D721Med (cell line): ENCODE results near the gene SMAD6.

Experiments
- DNase-seq: peaks from one replicate; pipeline ENCODE4 v3.0.0; 2011; ENCODE audit warnings: low spot score; ENCODE audit not compliant: insufficient read length
- FAIRE-seq: peaks from 2 replicates; lab custom pipeline; 2011; peaks lifted over from hg19 to GRCh38; lab: Jason Lieb, UNC
- CTCF ChIP-seq: IDR thresholded peaks from 2 replicates; pipeline ENCODE4 v1.5.1; 2012; ENCODE audit warnings: mild to moderate bottlenecking, control low read depth; ENCODE audit not compliant: insufficient read depth; ENCODE audit errors: missing control alignments

Gene SMAD6

GRCh38 chr15:66702035-66702786 is at the start of gene SMAD6:
TSS of gene SMAD6 (plus strand) at chr15:66702236. CDS start at chr15:66703259, 1,023 bp downstream.
- no peak for FAIRE-seq
- TF ChIP-seq CTCF = no peak
- peak; percentile 67 for DNase-seq

DNA sequence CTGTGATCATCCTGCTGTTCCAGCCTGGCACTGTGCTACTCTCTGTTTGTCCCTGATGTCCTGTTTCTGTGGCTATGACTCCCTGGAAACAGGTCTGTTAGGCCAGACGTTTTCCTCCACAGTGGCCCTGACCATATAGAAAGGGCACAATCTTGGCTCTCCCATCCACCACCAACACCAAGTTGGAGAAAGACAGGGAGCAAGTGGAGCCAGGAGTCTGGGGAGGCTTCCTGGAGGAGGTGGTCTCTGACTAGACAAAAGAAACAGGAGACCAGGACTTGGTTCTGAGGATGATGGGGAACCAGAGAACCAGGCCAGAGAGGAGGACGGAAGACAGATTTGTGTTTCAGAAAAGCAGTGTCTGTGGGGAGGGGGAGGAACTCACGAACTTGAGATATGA is 49.2 kb upstream of the SMAD6 start:
- DNase-seq (no peak), FAIRE-seq (no peak)
- no peak for TF ChIP-seq CTCF

GRCh38 chr15:66653398-66653797 is 48.6 kb upstream of the SMAD6 start:
- DNase-seq (no peak), FAIRE-seq (no peak)
- no peak for TF ChIP-seq CTCF

DNA sequence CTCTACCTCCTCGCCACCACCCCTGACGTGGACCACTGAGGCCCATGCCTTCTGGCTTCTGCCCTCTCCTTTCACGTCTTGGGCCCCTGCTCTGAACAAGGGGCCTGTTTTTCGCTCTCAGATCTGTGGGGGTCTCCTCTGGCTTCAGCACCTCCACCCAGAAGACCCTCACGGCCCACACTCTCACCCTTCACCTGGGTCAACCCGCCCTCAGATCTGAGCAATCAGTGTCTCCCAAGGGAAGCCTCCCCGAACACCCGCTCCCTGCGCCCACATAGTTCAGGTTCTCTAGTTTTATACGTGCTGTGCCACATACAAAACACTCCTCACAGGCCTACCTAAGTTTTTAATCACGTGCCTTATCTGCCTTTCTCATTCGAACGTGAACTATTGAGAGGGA is 48.2 kb upstream of the SMAD6 start:
- FAIRE-seq = no peak

GRCh38 chr15:66654361-66654738 is 47.7 kb upstream of the SMAD6 start:
- FAIRE-seq (no peak), DNase-seq (no peak)
- no peak for TF ChIP-seq CTCF

More for the DNA sequence above, 48.2 kb upstream of the SMAD6 start:
- DNase-seq = no peak
- no peak for TF ChIP-seq CTCF

GRCh38 chr15:66654739-66655375 is 47.2 kb upstream of the SMAD6 start:
- no peak for DNase-seq
- FAIRE-seq = no peak
- TF ChIP-seq CTCF = no peak

DNA sequence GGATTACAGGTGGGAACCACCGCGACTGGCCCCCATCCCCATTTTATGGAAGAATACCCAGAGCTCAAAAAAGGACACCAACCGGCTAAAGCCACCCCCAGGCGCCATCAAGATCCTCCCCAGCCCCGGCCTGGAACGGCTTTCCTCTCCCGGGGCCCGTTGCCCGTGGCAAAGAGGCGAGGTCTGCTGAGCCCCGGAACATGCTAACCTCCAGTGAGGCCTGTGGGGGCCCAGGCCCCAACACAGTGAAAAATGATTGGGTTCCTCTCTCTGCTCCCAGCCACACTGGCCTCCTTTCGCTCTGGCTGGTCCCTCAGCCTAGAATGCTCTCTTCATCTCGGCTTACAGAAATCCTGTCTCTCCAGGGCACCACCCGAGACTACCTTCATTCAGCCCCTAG is 46.5 kb upstream of the SMAD6 start:
- no peak for FAIRE-seq
- DNase-seq = no peak
- no peak for TF ChIP-seq CTCF
